OCI-LY1 (cell line): ENCODE data around the gene TMEM266.

Source experiments
- H2AFZ ChIP-seq: fragments of 200-600 bp; sonication (generic), shearing (Covaris generic); 2 replicates; pipeline ENCODE4 v1.6.0; 2014; ENCODE audit warnings: antibody characterized with exemption, mild to moderate bottlenecking, low read length
- H3F3A ChIP-seq: fragments of 200-600 bp; sonication (generic), shearing (Covaris generic); 2 replicates; pipeline ENCODE4 v1.6.0; 2014; ENCODE audit warnings: mild to moderate bottlenecking, antibody characterized with exemption, low read length, moderate library complexity; ENCODE audit not compliant: insufficient read depth
- H3K27ac ChIP-seq: fragments of 200-600 bp; sonication (generic); 2 replicates; pipeline ENCODE4 v1.5.1; 2014; ENCODE audit warnings: low read length, mixed run types, mild to moderate bottlenecking, low read depth; ENCODE audit not compliant: poor library complexity, severe bottlenecking
- H3K27me3 ChIP-seq: fragments of 200-600 bp; sonication (generic); 2 replicates; pipeline ENCODE4 v1.6.0; 2014; ENCODE audit warnings: antibody characterized with exemption, mild to moderate bottlenecking, low read length, moderate library complexity; ENCODE audit not compliant: insufficient read depth
- H3K36me3 ChIP-seq: fragments of 200-600 bp; sonication (generic); 2 replicates; pipeline ENCODE4 v1.6.1; 2014; ENCODE audit warnings: mild to moderate bottlenecking, antibody characterized with exemption, low read length, moderate library complexity, mixed read lengths; ENCODE audit not compliant: insufficient read depth
- H3K4me1 ChIP-seq: fragments of 200-600 bp; sonication (generic); 2 replicates; pipeline ENCODE4 v1.5.1; 2014; ENCODE audit warnings: mild to moderate bottlenecking, low read length, moderate library complexity; ENCODE audit not compliant: insufficient read depth, severe bottlenecking
- H3K4me2 ChIP-seq: fragments of 200-600 bp; sonication (generic), shearing (Covaris generic); 2 replicates; pipeline ENCODE4 v1.6.1; 2014; ENCODE audit warnings: low read length
- H3K4me3 ChIP-seq: fragments of 200-600 bp; sonication (generic); 2 replicates; pipeline ENCODE4 v1.5.1; 2014; ENCODE audit warnings: low read length, low read depth, mild to moderate bottlenecking, mixed read lengths; ENCODE audit not compliant: poor library complexity, severe bottlenecking
- H3K79me2 ChIP-seq: fragments of 200-600 bp; shearing (Covaris generic); 2 replicates; pipeline ENCODE4 v1.6.1; 2016; ENCODE audit warnings: mixed run types, low read length, mixed read lengths; ENCODE audit not compliant: insufficient read depth
- H3K9ac ChIP-seq: fragments of 200-600 bp; sonication (generic), shearing (Covaris generic); 2 replicates; pipeline ENCODE4 v1.6.1; 2014; ENCODE audit warnings: mild to moderate bottlenecking, low read length, mixed read lengths
- H3K9me2 ChIP-seq: fragments of 200-600 bp; sonication (generic), shearing (Covaris generic); 2 replicates; pipeline ENCODE4 v1.6.1; 2014; ENCODE audit warnings: low read depth, mild to moderate bottlenecking, low read length, mixed read lengths
- H3K9me3 ChIP-seq: fragments of 200-600 bp; shearing (Covaris generic); 2 replicates; pipeline ENCODE4 v1.6.1; 2014; ENCODE audit warnings: low read length, mixed read lengths
- H4K20me1 ChIP-seq: fragments of 200-600 bp; sonication (generic), shearing (Covaris generic); 2 replicates; pipeline ENCODE4 v1.6.0; 2016; ENCODE audit warnings: mild to moderate bottlenecking, low read length; ENCODE audit not compliant: insufficient read depth
- CTCF ChIP-seq: fragments of 200-600 bp; sonication (generic), shearing (Covaris generic); IDR thresholded peaks from 2 replicates; pipeline ENCODE4 v1.5.1; 2017; ENCODE audit warnings: mild to moderate bottlenecking, antibody characterized with exemption, low read length, moderate library complexity, mixed read lengths
- EZH2 ChIP-seq: fragments of 200-600 bp; sonication (generic), shearing (Covaris generic); IDR thresholded peaks from 2 replicates; pipeline ENCODE4 v1.8.0; 2017; ENCODE audit warnings: borderline replicate concordance, mixed run types, mild to moderate bottlenecking, antibody characterized with exemption, low read length, moderate library complexity, mixed read lengths

TMEM266 gene

GRCh38 chr15:76127169-76127568 lies 67.4 kb downstream of the TMEM266 start:
- H2AFZ ChIP-seq: no peak overlapping the region
- no peaks in the 10 kb centered on the region for H3K27me3 ChIP-seq
- no peaks in the 10 kb centered on the region for H3K9me2 ChIP-seq
- H3K4me1 ChIP-seq: no peaks in the 10 kb centered on the region
- H3K4me3 ChIP-seq: no peak overlapping the region
- H3K36me3 ChIP-seq: no peaks in the 10 kb centered on the region
- no peaks in the 10 kb centered on the region for H3K79me2 ChIP-seq
- no peak for TF ChIP-seq CTCF
- TF ChIP-seq EZH2: no peak
- no peaks in the 10 kb centered on the region for H4K20me1 ChIP-seq
- H3K9ac ChIP-seq: no peak overlapping the region
- H3K9me3 ChIP-seq: peaks cover 6% of the 10 kb centered on the region; the same call in 1 of the 2 replicates
- H3K4me2 ChIP-seq: no peak overlapping the region
- H3K27ac ChIP-seq: no peak overlapping the region
- no peaks in the 10 kb centered on the region for H3F3A ChIP-seq

GRCh38 chr15:76127880-76128279 lies 68.1 kb downstream of the TMEM266 start:
- no peak overlapping the region for H2AFZ ChIP-seq
- H3K9ac ChIP-seq: no peak overlapping the region

GRCh38 chr15:76134537-76134936 lies 74.8 kb downstream of the TMEM266 start:
- no peaks in the 10 kb centered on the region for H3F3A ChIP-seq
- no peak for TF ChIP-seq CTCF
- TF ChIP-seq EZH2: no peak
- no peaks in the 10 kb centered on the region for H3K9me3 ChIP-seq
- no peaks in the 10 kb centered on the region for H3K4me1 ChIP-seq
- no peaks in the 10 kb centered on the region for H4K20me1 ChIP-seq
- no peak overlapping the region for H3K4me2 ChIP-seq
- no peaks in the 10 kb centered on the region for H3K79me2 ChIP-seq
- H3K4me3 ChIP-seq: no peak overlapping the region
- H3K27me3 ChIP-seq: peaks cover 5% of the 10 kb centered on the region; the same call in 1 of the 2 replicates
- no peaks in the 10 kb centered on the region for H3K36me3 ChIP-seq
- no peaks in the 10 kb centered on the region for H3K9me2 ChIP-seq
- no peak overlapping the region for H2AFZ ChIP-seq
- H3K27ac ChIP-seq: no peak overlapping the region
- H3K9ac ChIP-seq: no peak overlapping the region

More at GRCh38 chr15:76127880-76128279, 68.1 kb downstream of the TMEM266 start:
- Histone ChIP-seq H3K36me3 (no peaks in the 10 kb centered on the region), H3K4me1 (no peaks in the 10 kb centered on the region), H3K27me3 (no peaks in the 10 kb centered on the region), H3K4me2 (no peak overlapping the region), H3K9me3 (peaks cover 6% of the 10 kb centered on the region; the same call in 1 of the 2 replicates), H3K4me3 (no peak overlapping the region), H3K9me2 (no peaks in the 10 kb centered on the region), H3K79me2 (no peaks in the 10 kb centered on the region), H3K27ac (no peak overlapping the region), H4K20me1 (no peaks in the 10 kb centered on the region), H3F3A (no peaks in the 10 kb centered on the region)
- TF ChIP-seq EZH2 (no peak), CTCF (no peak)
